ENCODE results near the gene MPLKIP. TPM values are rescaled to one million over a fixed set of nuclear protein-coding genes. Genes with fewer than 3 reads are reported as not detected.

The MPLKIP gene
- total and polyA plus RNA-seq, 4 donors = 20.5 to 45.0 (median 31.7) TPM

- peak overlapping the region; percentile 94 to 95 for H3K27ac ChIP-seq (ENCODE audit: low read depth in 1 of 2, low read length in 2 of 2)
- peak overlapping the region; percentile 45 to 60 for H3K9ac ChIP-seq (ENCODE audit: low read depth in 1 of 2, low read length in 2 of 2)
- 3% methylated on average over 17 of the region's 17 CpGs for WGBS
- H3K27me3 ChIP-seq (ENCODE audit: control insufficient read depth in 4 of 4, insufficient read depth in 4 of 4, low read length in 3 of 4) = no peaks in the 10 kb centered on the region
- peak overlapping the region; percentile 87 to 94 (median 92) for H3K4me3 ChIP-seq (ENCODE audit: low read depth in 1 of 3, low read length in 3 of 3)
- TF ChIP-seq HNF4A (conservative IDR thresholded peaks at IDR 0.05) (peak; percentile 20 to 28), RAD21 (IDR thresholded peaks at IDR 0.05) (no peak)
- H3K9me3 ChIP-seq (ENCODE audit: control insufficient read depth in 4 of 4, low read length in 3 of 4) = no peaks in the 10 kb centered on the region
- H3K4me1 ChIP-seq (ENCODE audit: control insufficient read depth in 4 of 4, insufficient read depth in 4 of 4, low read length in 3 of 4) = peaks cover 4 to 35% (median 21%) of the 10 kb centered on the region in 4 donors
- no peak for DNase-seq (ENCODE audit: low spot score)
- no peaks in the 10 kb centered on the region for H3K36me3 ChIP-seq (ENCODE audit: control insufficient read depth in 4 of 4, insufficient read depth in 3 of 4, low read depth in 1 of 4, low read length in 3 of 4)
These were observed 842 bp upstream of the MPLKIP start for GRCh38 chr7:40135317-40135610.

DNA sequence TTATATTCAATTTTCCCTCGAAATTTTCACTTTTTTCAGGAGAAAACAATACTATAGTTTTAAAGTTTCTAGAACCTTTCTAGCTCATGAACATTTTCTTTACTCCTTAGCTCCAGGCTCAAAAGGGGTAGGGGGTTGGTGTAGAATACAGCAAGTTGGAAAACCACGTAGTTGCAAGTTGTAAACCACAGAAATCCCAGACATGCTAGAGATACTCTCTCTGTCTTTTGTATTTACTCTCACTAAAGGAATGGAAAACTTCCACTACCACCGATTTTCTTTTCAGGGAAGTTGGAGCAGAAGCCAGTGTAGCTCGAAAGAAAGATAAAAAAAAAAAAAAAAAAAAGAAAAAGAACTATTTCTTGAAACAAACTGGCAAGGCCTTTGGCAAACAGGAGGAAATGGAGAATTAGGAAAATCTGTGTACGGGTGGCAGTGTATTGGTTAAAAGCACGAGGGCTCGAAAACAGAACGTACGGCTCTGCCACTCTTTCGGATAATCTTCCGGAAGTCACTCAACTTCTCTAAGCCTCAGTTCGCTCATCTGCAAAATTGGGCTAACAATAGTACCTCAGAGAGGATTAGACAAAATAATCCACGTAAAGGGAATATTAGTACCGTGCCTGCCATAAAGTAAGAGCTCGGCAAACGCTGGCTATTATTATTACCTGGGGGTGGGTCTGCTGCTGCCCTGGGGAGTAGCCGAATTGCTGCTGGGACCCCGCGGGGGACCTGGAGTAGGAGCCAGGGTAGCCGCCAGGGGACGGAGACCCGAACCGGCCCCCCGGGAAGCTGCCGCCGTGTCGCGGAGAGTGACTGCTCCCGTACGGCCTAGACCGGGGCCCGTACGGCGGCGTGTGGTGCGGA is 628 bp downstream of the MPLKIP start:
- H3K27me3 ChIP-seq (ENCODE audit: control insufficient read depth in 4 of 4, insufficient read depth in 4 of 4, low read length in 3 of 4) = no peaks in the 10 kb centered on the region
- TF ChIP-seq YY1 (IDR thresholded peaks at IDR 0.05) (peak; percentile 7), EGR1 (IDR thresholded peaks at IDR 0.05; ENCODE audit: low read depth in 2 of 2) (no peak)
- H3K36me3 ChIP-seq (ENCODE audit: control insufficient read depth in 4 of 4, insufficient read depth in 3 of 4, low read depth in 1 of 4, low read length in 3 of 4) = no peaks in the 10 kb centered on the region
- peak overlapping the region; percentile 99 for H3K9ac ChIP-seq (ENCODE audit: low read depth in 1 of 2, low read length in 2 of 2)
- peaks cover 6 to 44% (median 27%) of the 10 kb centered on the region in 4 donors for H3K4me1 ChIP-seq (ENCODE audit: control insufficient read depth in 4 of 4, insufficient read depth in 4 of 4, low read length in 3 of 4)
- peak overlapping the region; percentile 94 to 95 for H3K27ac ChIP-seq (ENCODE audit: low read depth in 1 of 2, low read length in 2 of 2)
- DNase-seq (ENCODE audit: low spot score) = no peak
- peak overlapping the region; percentile 87 to 94 (median 92) for H3K4me3 ChIP-seq (ENCODE audit: low read depth in 1 of 3, low read length in 3 of 3)
- under 1% methylated on average over 36 of the region's 36 CpGs for WGBS
- H3K9me3 ChIP-seq (ENCODE audit: control insufficient read depth in 4 of 4, low read length in 3 of 4) = no peaks in the 10 kb centered on the region

- Histone ChIP-seq H3K36me3 (ENCODE audit: control insufficient read depth in 4 of 4, insufficient read depth in 3 of 4, low read depth in 1 of 4, low read length in 3 of 4) (no peaks in the 10 kb centered on the region), H3K9me3 (ENCODE audit: control insufficient read depth in 4 of 4, low read length in 3 of 4) (no peaks in the 10 kb centered on the region), H3K4me1 (ENCODE audit: control insufficient read depth in 4 of 4, insufficient read depth in 4 of 4, low read length in 3 of 4) (peaks cover 0 to 24% (median 7%) of the 10 kb centered on the region in 4 donors), H3K9ac (ENCODE audit: low read depth in 1 of 2, low read length in 2 of 2) (no peak overlapping the region), H3K27ac (ENCODE audit: low read depth in 1 of 2, low read length in 2 of 2) (peak overlapping the region; percentile 76 to 77), H3K27me3 (ENCODE audit: control insufficient read depth in 4 of 4, insufficient read depth in 4 of 4, low read length in 3 of 4) (no peaks in the 10 kb centered on the region), H3K4me3 (ENCODE audit: low read depth in 1 of 3, low read length in 3 of 3) (peak overlapping the region in 2 of 3 donors; percentile 12 to 41)
- 53% methylated on average over 2 of the region's 2 CpGs for WGBS
- DNase-seq (ENCODE audit: low spot score) = no peak
- no peak for TF ChIP-seq RXRA (IDR thresholded peaks at IDR 0.05)
- no peak for TF ChIP-seq TAF1 (conservative IDR thresholded peaks at IDR 0.05)
- TF ChIP-seq, protein P1, sequence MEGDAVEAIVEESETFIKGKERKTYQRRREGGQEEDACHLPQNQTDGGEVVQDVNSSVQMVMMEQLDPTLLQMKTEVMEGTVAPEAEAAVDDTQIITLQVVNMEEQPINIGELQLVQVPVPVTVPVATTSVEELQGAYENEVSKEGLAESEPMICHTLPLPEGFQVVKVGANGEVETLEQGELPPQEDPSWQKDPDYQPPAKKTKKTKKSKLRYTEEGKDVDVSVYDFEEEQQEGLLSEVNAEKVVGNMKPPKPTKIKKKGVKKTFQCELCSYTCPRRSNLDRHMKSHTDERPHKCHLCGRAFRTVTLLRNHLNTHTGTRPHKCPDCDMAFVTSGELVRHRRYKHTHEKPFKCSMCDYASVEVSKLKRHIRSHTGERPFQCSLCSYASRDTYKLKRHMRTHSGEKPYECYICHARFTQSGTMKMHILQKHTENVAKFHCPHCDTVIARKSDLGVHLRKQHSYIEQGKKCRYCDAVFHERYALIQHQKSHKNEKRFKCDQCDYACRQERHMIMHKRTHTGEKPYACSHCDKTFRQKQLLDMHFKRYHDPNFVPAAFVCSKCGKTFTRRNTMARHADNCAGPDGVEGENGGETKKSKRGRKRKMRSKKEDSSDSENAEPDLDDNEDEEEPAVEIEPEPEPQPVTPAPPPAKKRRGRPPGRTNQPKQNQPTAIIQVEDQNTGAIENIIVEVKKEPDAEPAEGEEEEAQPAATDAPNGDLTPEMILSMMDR (IDR thresholded peaks at IDR 0.05; ENCODE audit: low read depth, low read length, missing input control) = no peak
- TF ChIP-seq REST (IDR thresholded peaks at IDR 0.05) = no peak
- no peak for TF ChIP-seq NR2F2 (IDR thresholded peaks at IDR 0.05)
- TF ChIP-seq EGR1 (IDR thresholded peaks at IDR 0.05; ENCODE audit: low read depth in 2 of 2) = no peak
- TF ChIP-seq GABPA (IDR thresholded peaks at IDR 0.05 in 1 of 2, conservative IDR thresholded peaks at IDR 0.05 in 1 of 2) = no peak
- no peak for TF ChIP-seq HNF4A (conservative IDR thresholded peaks at IDR 0.05)
- TF ChIP-seq JUND (IDR thresholded peaks at IDR 0.05) = no peak
- TF ChIP-seq MAX (IDR thresholded peaks at IDR 0.05) = no peak
- TF ChIP-seq HNF4G (IDR thresholded peaks at IDR 0.05) = no peak
- no peak for TF ChIP-seq YY1 (IDR thresholded peaks at IDR 0.05)
- TF ChIP-seq FOXA1 (IDR thresholded peaks at IDR 0.05) = no peak
- TF ChIP-seq FOXA2 (IDR thresholded peaks at IDR 0.05) = no peak
- TF ChIP-seq RAD21 (IDR thresholded peaks at IDR 0.05) = no peak
- no peak for TF ChIP-seq ATF3 (IDR thresholded peaks at IDR 0.05)
These were observed 11.5 kb downstream of the MPLKIP start for GRCh38 chr7:40122940-40123254.
